Ovary (tissue), 3 donors: ENCODE results near the gene DDX28.

Experiments
- CTCF ChIP-seq, 3 donors: fragments of 450-650 bp in 2 of 3; fragments of 200-600 bp in 1 of 3; IDR thresholded peaks; one replicate each; pipeline versions ENCODE4 v1.5.1 to v1.8.0; 2016 to 2022; ENCODE audit warnings: antibody characterized with exemption in 3 of 3, mild to moderate bottlenecking in 1 of 3
- EP300 ChIP-seq: sonication (generic); formaldehyde crosslinking; IDR thresholded peaks from one replicate; pipeline ENCODE4 v1.6.1; 2017; ENCODE audit warnings: antibody characterized with exemption
- POLR2A ChIP-seq: fragments of 450-650 bp; IDR thresholded peaks from one replicate; pipeline ENCODE4 v1.6.1; 2017; ENCODE audit warnings: antibody characterized with exemption, mild to moderate bottlenecking, moderate library complexity
- donor health status: DM: no; HTN: no; CAD: no.

- TF ChIP-seq EP300 (no peak), POLR2A (no peak), CTCF (IDR thresholded peaks at IDR 0.05) (no peak)
Observed at GRCh38 chr16:67971111-67971510, 51.9 kb downstream of the DDX28 start.
